CD4-positive, alpha-beta T cell treated with Interleukin-15 for 4 hours (primary cell): ENCODE measurements around the gene VAMP2.

ENCODE experiments used
- DNase-seq: peaks from one replicate; pipeline ENCODE4 v3.0.0-alpha.2; 2020; ENCODE audit warnings: low spot score

Gene VAMP2

GRCh38 chr17:8122924-8123694 is 39.6 kb downstream of the VAMP2 start:
- DNase-seq = no peak

GRCh38 chr17:8122422-8122923 is 40.3 kb downstream of the VAMP2 start:
- no peak for DNase-seq

- no peak for DNase-seq
Observed at GRCh38 chr17:8121681-8122421, 40.9 kb downstream of the VAMP2 start.

- DNase-seq = no peak
Observed at GRCh38 chr17:8121407-8121680, 41.4 kb downstream of the VAMP2 start.

- peak; percentile 55 for DNase-seq
Observed at GRCh38 chr17:8120520-8121406, 42.0 kb downstream of the VAMP2 start.

GRCh38 chr17:8119581-8120519 is 42.9 kb downstream of the VAMP2 start:
- DNase-seq = peak; percentile 88

- DNase-seq = peak; percentile 85
Observed at GRCh38 chr17:8118769-8119580, 43.8 kb downstream of the VAMP2 start.

- DNase-seq = no peak
Observed at GRCh38 chr17:8117980-8118768, 44.6 kb downstream of the VAMP2 start, which contains the start of gene ALOXE3. TSS of gene ALOXE3 (minus strand) at chr17:8118514. CDS start at chr17:8117990, 524 bp downstream.

- DNase-seq = no peak
Observed at GRCh38 chr17:8117367-8117979, 45.3 kb downstream of the VAMP2 start.

GRCh38 chr17:8116776-8117175 is 46.0 kb downstream of the VAMP2 start:
- no peak for DNase-seq

GRCh38 chr17:8110907-8111306 is 51.8 kb downstream of the VAMP2 start:
- no peak for DNase-seq

GRCh38 chr17:8110456-8110804 is 52.3 kb downstream of the VAMP2 start:
- no peak for DNase-seq

GRCh38 chr17:8109661-8110455 is 52.9 kb downstream of the VAMP2 start:
- DNase-seq = peak; percentile 81
